Stimulated activated CD4-positive, alpha-beta T cell treated with anti-CD3 and anti-CD28 coated beads, TNF-alpha, amount 100 ng/mL, for 4 hours (primary cell): ENCODE data around the gene FGGY.

Experiments
- DNase-seq, 3 experiments: peaks; one replicate each; pipeline ENCODE4 v3.0.0-alpha.2; 2020; ENCODE audit warnings: low read depth in 3 of 3

Gene FGGY

DNA sequence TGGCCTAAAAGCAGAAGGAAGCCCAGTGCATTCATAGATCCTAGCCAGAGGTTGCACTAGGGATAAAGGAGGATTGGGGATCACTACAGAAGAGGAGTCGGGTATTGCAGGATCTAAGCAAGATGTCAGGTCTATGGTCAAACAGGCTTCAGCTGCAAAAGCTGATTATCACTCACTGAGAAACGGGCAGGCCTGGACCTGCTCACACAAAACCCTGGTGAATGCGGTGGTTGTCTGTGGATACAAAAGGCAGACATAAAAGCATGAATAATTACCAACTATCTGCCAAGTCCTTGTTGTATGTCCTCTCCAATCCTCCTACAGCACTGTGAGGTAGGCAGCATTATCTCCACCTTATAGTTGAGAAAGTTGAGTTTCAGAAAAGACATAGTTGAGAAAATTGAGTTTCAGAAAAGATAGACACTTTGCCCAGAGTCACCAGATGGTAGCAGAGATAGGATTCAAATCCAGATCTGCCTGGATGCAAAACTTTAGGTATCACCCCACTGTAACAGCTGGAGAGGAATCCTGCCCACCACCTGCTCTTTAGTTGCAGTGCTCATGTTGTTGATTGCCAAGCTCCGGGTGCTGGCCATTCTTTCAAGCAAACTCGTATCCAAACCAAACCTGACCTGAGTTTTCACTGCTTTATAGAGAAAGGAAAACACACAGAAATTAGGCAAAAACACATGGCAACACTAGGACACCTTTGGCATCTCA lies 468.3 kb downstream of the FGGY start:
- no peak for DNase-seq

DNA sequence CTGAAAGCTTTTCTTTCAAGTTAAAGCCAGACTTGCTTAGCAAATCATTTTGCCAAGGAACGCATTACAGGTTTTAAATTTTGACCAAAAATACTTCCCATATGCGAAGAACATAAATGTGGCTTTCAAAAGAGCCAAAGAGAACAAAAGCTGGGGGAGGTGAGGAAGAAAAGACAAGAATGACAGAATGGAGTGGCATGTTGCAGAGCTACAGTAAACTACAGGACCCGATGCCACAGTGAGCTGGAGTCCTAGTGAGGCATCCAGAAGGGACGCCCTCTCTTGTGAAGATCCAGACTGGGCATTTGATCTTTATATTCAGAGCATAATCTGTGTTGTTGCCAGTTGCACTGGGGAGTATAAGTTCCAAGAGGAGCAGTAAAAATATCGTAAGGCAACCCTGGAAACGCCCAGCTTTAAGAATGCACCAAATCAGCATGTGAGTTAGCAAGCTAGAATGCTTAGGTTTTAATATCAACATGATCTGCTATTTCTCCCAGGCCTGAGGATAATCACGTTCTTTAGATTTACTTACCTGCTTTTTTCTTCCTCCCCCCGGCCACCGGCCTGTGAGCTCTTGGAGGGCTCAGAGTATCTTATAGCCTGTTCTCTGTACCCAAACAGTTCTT lies 469.4 kb downstream of the FGGY start:
- DNase-seq = no peak

DNA sequence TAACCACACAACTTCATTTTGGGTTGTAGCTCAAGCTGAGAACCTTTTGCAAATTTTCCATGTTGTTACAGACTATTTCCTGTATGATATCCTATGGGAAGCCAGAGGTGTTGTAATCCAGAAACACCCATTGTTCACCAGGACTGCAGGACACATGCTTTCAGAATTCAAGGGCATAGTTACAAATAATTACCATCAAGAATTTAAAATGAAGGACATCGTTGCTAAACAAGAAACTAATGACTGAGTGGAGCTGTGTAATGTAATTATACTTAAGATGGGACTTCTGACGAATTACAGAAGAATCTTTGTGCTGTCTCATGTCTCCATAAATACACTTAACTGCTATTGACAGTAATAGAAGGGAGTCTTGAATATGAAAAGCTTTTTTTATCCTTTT lies 470.2 kb downstream of the FGGY start:
- no peak for DNase-seq

DNA sequence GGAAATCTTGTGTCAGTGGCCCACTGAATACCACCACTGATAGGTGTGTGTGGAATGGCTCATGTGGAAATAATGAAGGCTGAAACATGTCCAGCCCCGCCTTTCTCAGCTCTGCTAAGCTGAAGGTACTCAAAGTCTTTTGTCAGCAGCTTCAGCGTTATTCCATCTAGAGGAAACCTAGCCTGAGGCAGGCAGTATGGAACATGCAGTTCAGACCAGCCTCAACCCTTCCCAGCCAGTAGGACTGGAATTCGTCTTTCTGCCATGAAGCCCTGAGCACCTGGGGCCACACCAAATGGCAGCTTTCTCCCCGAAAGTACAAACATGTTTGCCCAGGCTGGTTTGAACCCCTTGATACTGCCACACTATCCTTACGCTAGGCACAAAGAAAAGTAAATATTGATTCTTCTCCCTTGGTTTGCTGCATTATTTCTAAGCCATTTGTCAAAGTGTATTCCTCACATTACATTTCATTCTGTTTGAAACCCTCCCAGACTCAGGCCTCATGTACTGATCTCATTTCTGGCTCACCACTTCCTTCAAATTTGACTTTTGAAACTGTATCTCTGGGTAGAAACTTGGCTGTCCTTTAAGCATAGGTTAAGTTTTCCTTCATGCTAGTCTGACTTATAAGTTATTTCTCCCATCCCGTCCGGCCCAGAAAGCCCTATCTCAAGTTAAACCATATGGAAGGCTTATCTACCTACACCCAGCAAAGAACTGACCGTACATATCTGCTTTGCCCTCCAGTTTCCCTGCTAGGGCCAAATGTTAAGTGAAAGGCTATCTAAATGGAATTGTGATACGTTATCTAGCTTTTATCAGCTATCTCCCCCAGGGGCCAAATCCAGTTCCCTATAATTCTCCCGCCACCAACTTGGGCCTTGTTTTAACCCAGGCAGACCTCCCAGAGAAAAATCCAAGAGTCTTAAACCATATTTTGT lies 472.2 kb downstream of the FGGY start:
- no peak for DNase-seq

DNA sequence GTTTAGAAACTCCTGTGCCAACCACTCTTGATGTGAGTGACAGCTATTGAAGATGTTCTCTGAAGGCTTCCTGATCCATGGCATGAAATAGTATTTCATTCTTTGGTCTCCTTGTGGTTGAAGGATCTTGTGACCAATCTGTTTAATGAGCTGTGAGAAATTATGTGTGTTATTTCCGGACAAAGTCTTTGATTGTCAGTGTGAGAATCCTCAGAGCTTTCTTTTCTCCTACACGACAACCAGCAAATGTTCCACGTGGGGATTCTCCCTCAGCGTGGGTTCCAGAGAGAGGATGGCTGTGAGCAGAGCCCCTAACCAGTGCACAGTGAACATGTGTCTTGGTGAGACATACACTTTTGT lies 472.8 kb downstream of the FGGY start:
- DNase-seq = no peak

DNA sequence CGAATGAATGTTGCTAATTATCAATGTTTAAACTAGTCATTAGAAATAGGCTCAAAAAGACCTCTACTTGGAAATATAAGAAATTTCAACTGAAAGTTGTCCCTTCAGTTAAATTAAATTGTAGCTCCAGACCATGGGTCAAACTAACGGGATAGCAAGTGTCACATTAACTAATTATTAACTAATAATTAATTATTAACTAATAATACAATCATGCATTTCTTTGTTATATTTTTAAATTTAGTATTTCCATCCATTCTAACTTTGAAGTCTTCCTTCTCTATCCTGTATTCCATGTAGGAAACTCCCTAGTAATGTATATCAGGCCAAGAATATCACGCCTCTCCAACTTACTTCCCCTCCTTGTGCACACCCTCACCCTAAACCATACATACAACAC lies 474.5 kb downstream of the FGGY start:
- no peak for DNase-seq

DNA sequence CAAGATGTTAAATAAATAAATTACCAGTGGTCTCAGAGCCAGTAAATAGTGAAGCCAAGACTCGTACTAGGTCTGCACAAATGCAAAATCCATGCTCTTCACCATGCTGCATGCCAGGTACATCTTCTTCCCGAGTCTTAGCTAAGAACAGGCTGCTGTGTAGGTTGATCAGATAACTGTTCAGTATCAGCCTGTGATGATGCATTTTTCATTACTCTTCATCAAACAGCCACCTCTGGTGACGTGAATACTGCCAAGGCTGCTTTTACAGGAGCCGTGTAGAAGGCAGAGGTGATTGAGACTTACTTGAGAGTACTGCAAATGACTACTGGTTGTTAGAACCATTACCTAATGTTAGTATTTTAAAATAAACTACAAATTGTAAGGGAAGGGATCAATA lies 478.6 kb downstream of the FGGY start:
- no peak for DNase-seq

DNA sequence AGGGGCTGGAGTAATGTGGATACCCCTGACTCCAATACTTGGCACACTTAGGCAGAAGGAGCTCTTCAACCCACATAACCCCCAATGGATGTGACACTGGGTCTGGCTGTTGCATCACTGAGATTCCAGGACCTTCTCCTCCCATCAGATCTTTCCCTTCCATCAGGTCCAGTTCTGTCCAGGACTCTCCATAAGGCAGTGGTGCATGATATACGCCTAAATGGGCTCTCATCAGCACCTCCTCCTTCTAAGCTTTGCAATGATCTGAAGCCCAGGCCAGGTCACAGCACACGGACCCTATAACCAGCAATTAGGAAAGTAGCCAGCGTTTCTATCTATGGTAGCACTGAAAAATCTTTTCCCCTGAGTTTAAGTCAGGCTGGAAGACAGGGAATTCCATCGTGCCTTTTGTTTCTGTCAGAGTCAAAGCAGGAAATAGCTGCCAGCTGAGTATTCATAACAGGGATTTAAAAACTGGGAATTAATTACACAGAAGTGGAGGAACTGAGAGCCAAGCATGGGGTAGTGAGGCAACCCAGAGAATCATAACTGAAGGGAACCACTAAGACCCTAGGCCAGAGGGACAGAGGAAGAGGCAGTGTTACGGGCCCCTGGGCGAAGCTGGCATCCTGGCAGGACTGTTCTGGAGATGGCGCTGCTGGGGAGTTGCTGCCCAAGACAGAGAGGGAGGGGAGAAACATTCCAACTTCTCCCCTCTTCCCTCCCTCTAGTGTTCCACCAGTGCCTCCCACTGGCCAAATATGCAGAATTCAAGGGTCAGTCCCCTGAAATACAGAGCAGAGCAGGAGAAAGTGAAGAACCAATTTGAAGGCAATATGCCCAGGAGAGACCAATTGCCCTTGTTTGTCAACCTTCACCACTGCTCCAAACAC lies 480.3 kb downstream of the FGGY start:
- DNase-seq = no peak

DNA sequence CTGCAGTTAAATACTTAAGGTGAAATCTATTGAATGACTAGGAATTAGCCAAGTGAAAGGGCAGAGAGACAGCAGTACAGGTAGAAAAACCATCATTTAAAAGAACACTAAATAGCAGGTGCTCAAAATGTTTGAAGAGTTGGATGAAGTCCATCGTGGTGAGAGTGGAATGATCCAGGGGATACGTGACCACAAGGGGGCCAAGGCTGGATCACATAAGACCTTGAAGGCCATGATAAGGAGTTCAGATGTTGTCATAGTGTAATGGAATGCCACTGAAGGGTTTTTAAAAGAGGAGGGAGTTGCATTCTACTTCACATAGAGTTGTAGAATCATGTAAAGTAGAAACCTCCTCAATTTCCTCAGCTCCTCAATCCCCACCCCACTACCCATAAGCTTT lies 483.1 kb downstream of the FGGY start:
- no peak for DNase-seq

DNA sequence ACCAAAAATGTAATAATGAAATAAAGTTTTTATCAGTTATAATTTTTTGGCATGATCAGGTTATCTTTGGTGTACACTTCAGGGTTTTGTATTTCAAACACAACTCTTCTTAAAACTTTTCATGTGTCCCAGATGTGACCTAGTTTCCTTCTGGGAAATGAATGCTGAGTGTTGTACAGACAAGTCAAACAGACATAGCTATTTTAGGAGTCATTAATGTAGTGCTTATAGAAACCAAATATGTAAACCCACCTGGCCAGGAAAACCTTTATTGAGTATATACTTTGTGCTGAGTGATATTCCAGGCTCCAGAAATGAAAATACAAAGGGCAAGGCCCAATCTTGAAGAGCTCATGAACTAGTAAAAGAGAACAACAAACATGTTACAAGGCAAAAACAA lies 491.9 kb downstream of the FGGY start:
- no peak for DNase-seq

DNA sequence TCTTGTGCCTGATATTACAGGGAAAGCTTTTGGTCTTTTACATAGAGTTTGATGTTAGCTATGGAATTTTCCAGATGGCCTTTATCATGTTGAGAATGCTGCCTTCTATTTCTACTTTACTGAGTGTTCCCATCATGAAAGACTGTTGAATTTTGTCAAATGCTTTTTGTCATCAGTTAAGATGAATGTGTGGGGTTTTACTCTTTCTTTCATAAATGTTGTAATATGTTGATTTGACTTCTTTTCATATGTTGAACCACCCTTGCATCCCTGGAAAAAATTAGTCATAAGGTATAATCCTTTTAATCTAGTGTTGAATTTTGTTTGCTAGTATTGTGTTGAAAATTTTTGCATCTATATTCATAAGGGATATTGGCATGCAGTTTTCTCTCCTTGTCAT lies 501.7 kb downstream of the FGGY start:
- no peak for DNase-seq

DNA sequence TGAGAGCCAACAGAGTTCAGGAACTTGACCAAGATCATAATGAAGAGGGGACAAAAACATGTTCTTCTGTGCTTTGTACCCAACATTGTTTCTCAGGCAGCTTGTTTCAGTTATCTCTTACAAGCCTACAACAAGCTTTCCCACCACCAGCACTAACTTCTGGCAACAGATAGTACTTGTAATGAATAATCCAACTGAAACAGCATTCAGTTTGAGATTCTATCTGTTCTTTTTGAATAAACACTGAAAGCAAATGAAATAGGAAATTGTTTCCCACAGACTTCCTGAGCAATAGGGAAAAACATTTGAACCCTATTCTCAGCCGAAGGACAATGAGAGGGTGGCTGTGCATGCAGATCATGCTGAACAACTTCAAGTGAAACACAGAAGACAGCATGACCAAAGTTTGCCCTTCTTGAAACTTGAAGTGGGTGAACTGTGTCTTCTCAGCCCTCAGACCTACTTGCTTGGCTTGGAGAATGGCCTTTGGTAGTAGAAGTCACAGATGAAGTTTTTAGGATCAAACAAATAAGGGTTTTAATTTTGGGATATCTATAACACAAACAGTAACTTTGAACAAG lies 506.7 kb downstream of the FGGY start:
- DNase-seq = no peak

DNA sequence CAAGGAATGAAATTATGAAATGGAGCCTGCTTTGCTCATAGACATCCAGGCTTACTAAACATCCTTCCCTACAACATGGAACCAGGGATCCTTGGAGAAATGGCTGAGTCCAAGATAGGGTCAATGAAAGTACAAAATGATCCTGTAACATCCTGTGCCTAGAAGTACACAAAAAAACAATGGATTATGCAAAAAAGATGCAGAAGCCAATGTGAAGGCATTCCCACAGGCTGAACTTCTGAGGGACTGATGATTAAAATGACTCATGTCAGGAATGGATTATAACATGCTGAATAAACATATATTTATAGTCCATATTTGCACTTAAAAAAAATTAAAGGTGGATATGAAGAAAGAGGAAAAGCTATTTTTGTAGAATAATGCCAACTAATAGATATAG lies 507.4 kb downstream of the FGGY start:
- no peak for DNase-seq

DNA sequence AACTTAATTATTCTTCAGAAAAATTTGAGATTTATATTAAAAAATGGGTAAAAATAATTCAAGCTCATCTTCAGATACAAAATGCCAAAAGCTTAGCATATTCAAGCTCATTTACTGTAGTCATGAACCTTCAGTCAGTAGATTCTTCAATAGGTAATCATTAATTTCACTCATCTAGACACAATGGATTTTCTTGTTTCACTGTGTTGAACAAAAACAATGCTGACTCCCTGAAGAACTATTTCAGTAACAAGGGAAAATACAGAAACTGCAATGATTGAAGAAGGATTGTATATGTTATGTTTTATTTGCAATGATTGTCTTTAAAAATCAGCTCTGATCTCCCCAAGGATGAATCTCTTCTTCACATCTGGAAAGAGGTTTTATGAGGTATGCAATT lies 508.7 kb downstream of the FGGY start:
- no peak for DNase-seq
